Measurements from ENCODE around the gene FBXW8. TPM values are rescaled to one million over a fixed set of nuclear protein-coding genes. Genes with fewer than 3 reads are reported as not detected.
A peak's percentile ranks its signal among the peaks of the same experiment; 100 is the strongest.

FBXW8 gene
- total RNA-seq, 1 experiment from 2014 or later = 7.8 TPM

GRCh38 chr12:116950628-116951325 is 40.0 kb downstream of the FBXW8 start:
- Histone ChIP-seq H3K4me3 (no peak overlapping the region), H3K4me1 (no peaks in the 10 kb centered on the region), H3K27me3 (no peaks in the 10 kb centered on the region), H3K36me3 (no peaks in the 10 kb centered on the region), H3K27ac (no peak overlapping the region), H3K9me3 (replicated peaks) (no peaks in the 10 kb centered on the region)
- DNase-seq = no peak

- Histone ChIP-seq H3K4me3 (no peak overlapping the region), H3K9me3 (replicated peaks) (no peaks in the 10 kb centered on the region), H3K4me1 (no peaks in the 10 kb centered on the region), H3K27me3 (no peaks in the 10 kb centered on the region), H3K36me3 (no peaks in the 10 kb centered on the region), H3K27ac (no peak overlapping the region)
- DNase-seq = no peak
Measured at GRCh38 chr12:116954710-116955381, 44.1 kb downstream of the FBXW8 start.

GRCh38 chr12:116955382-116956021 is 44.8 kb downstream of the FBXW8 start:
- H3K27me3 ChIP-seq = no peaks in the 10 kb centered on the region
- H3K4me1 ChIP-seq = no peaks in the 10 kb centered on the region
- no peak for DNase-seq
- no peaks in the 10 kb centered on the region for H3K36me3 ChIP-seq
- no peaks in the 10 kb centered on the region for H3K9me3 ChIP-seq (replicated peaks)
- no peak overlapping the region for H3K27ac ChIP-seq
- H3K4me3 ChIP-seq = no peak overlapping the region

DNA sequence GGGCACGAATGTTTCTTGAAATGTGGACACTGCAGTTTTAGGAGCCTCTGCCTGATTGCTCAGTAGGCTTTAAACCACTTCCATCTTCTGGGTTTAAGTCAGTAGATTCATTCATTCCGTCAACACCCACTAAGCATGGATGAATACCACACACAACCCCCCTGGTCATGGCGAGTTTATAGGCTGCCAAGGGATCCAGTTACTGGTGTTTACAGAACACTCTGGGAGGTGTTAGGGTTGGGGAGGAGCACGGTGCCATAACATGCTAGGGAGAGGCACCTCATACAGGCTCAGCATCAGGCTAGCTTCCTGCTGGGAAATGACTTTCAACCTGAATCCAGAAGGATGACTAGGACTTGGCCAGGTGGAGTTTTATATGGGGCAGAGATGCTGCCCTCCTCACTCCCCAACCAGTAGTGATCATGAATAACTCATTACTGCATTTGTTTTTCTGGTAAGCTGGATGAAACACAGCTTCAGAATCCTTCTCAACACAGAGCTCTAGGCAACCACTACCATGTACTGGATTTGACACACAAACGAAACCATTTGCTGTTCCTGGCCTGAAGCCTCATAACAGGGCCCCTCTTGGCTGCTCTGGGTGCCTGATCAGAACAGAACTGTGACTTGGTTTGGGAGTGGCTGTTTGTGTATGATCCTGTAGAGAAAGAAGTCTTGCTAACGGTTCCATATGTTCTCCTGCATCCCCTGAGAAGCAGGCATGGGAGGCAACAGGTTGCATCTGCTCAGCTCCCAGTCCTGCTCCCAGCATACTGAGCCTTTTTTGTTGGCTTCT is 47.9 kb downstream of the FBXW8 start:
- H3K36me3 ChIP-seq = no peaks in the 10 kb centered on the region
- peak in 1 of 2 experiments; percentile 16 for DNase-seq
- H3K9me3 ChIP-seq (replicated peaks) = no peaks in the 10 kb centered on the region
- H3K4me1 ChIP-seq = no peaks in the 10 kb centered on the region
- H3K27me3 ChIP-seq = no peaks in the 10 kb centered on the region
- H3K27ac ChIP-seq = no peak overlapping the region
- H3K4me3 ChIP-seq = no peak overlapping the region

DNA sequence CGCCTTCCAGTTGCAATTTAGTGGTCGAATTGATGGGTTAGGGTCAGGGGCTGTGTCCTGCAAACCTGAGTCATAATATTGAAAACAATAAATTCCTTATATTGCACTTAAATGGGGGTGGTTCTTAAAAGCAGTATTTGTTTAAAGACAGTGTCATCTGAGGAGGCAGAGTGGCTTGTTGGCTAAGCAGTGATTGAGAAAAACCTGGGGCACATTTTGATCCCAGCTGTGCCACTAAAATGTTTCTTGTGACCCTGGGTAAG is 48.4 kb downstream of the FBXW8 start:
- Histone ChIP-seq H3K9me3 (replicated peaks) (no peaks in the 10 kb centered on the region), H3K27ac (no peak overlapping the region), H3K4me1 (no peaks in the 10 kb centered on the region), H3K36me3 (no peaks in the 10 kb centered on the region), H3K27me3 (no peaks in the 10 kb centered on the region), H3K4me3 (no peak overlapping the region)
- no peak for DNase-seq

GRCh38 chr12:116959845-116960514 is 49.2 kb downstream of the FBXW8 start:
- no peaks in the 10 kb centered on the region for H3K27me3 ChIP-seq
- H3K4me1 ChIP-seq = no peaks in the 10 kb centered on the region
- H3K36me3 ChIP-seq = no peaks in the 10 kb centered on the region
- no peak overlapping the region for H3K27ac ChIP-seq
- DNase-seq = no peak
- H3K9me3 ChIP-seq (replicated peaks) = no peaks in the 10 kb centered on the region
- H3K4me3 ChIP-seq = no peak overlapping the region

- Histone ChIP-seq H3K4me3 (no peak overlapping the region), H3K27ac (no peak overlapping the region), H3K36me3 (no peaks in the 10 kb centered on the region), H3K9me3 (replicated peaks) (no peaks in the 10 kb centered on the region), H3K4me1 (no peaks in the 10 kb centered on the region), H3K27me3 (no peaks in the 10 kb centered on the region)
- DNase-seq = no peak
Measured at GRCh38 chr12:116962197-116962596, 51.4 kb downstream of the FBXW8 start.

- Histone ChIP-seq H3K27me3 (no peaks in the 10 kb centered on the region), H3K4me1 (no peaks in the 10 kb centered on the region), H3K4me3 (no peak overlapping the region), H3K9me3 (replicated peaks) (no peaks in the 10 kb centered on the region), H3K27ac (no peak overlapping the region), H3K36me3 (no peaks in the 10 kb centered on the region)
- no peak for DNase-seq
Measured at GRCh38 chr12:116962783-116963356, 52.1 kb downstream of the FBXW8 start.

- H3K9me3 ChIP-seq (replicated peaks) = no peaks in the 10 kb centered on the region
- H3K27me3 ChIP-seq = no peaks in the 10 kb centered on the region
- peak in 1 of 2 experiments; percentile 10 for DNase-seq
- no peak overlapping the region for H3K4me3 ChIP-seq
- no peak overlapping the region for H3K27ac ChIP-seq
- no peaks in the 10 kb centered on the region for H3K36me3 ChIP-seq
- no peaks in the 10 kb centered on the region for H3K4me1 ChIP-seq
Measured at GRCh38 chr12:116964054-116965050, 53.6 kb downstream of the FBXW8 start.

GRCh38 chr12:116968986-116969385 is 58.2 kb downstream of the FBXW8 start:
- Histone ChIP-seq H3K27me3 (no peaks in the 10 kb centered on the region), H3K4me1 (no peaks in the 10 kb centered on the region), H3K9me3 (replicated peaks) (no peaks in the 10 kb centered on the region), H3K4me3 (no peak overlapping the region), H3K36me3 (no peaks in the 10 kb centered on the region), H3K27ac (no peak overlapping the region)
- no peak for DNase-seq

DNA sequence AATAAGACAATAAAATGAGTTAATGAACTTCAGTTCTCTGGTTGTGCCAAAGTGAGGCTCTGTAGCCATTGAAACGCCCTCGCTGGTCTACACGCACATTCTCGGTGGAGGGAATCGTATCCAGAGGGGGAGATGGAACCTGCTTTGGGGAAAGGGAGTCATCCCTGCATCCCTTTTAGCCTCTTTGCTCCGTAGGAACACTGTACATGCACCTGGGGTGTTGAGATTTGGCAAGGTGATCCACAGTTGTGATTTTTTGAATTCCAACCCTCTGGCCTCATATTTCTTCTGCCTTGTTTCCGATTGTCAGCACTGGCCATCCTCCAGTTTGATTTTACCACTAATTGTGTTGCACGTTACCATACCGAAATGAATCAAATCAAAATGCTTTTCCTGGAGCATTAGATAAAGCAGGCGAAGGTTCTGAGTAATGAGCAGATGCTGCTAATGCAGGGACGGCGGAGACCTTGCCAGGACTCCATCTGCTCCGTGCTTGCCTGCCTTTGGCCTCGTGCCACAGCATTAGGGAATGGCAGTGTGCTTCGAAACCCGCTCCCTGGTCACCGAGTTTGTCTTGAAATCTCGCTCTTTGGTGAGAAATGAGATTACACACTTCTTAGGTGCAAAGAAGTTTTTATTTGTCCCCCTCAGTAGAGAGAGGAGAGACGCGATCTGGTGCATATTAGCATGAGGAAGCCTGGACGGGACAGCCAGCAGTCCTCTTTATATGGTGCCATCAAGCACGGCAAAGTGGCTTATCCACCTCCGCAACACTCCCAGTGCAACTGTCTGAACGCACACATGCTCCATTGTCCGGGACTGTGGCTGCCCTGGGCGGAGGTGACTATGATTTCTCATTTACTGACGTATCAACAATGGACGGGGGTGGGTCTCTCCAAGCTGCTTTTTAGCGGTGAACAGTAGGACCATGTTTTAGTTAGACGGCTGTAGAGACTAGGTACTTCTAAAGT is 59.1 kb downstream of the FBXW8 start:
- H3K36me3 ChIP-seq = no peaks in the 10 kb centered on the region
- H3K27ac ChIP-seq = no peak overlapping the region
- H3K4me1 ChIP-seq = no peaks in the 10 kb centered on the region
- H3K27me3 ChIP-seq = no peaks in the 10 kb centered on the region
- no peak overlapping the region for H3K4me3 ChIP-seq
- DNase-seq = no peak
- H3K9me3 ChIP-seq (replicated peaks) = no peaks in the 10 kb centered on the region

DNA sequence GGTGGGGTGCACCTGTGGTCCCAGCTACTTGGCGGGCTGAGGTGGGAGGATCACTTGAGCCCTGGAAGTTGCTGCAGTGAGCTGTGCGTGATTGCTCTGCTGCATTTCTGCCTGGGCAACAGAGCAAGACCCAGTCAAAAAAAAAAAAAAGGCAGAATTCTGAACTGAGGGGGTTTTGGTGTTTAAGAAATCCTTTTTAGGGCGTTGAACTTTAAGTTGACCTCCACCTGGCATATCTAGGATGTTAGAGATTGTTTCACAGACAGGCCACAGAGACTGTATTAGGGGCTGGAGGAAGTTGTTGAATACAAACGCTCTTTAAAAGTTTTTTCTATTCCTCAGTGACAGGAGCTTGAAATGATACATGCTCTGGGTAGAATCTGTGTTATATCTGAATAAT is 60.5 kb downstream of the FBXW8 start:
- H3K4me3 ChIP-seq = no peak overlapping the region
- H3K9me3 ChIP-seq (replicated peaks) = no peaks in the 10 kb centered on the region
- no peaks in the 10 kb centered on the region for H3K27me3 ChIP-seq
- H3K36me3 ChIP-seq = no peaks in the 10 kb centered on the region
- no peak for DNase-seq
- H3K27ac ChIP-seq = no peak overlapping the region
- H3K4me1 ChIP-seq = no peaks in the 10 kb centered on the region

Data from SJCRH30 (cell line).